ENCODE results near the gene PSME2.
A peak's percentile ranks its signal among the peaks of the same experiment; 100 is the strongest.
"Not testable (repeated sequence)": the region's sequence is repeated elsewhere in the genome, so short reads cannot be mapped to it uniquely, and the experiment has no call there.

Gene PSME2

GRCh38 chr14:24114532-24115421 is 31.6 kb downstream of the PSME2 start, which contains the start of the genes DCAF11 and NRL:
Gene DCAF11, plus strand, starts transcription at chr14:24114777. Its CDS starts 818 bp downstream, at chr14:24115595.
Gene NRL, minus strand, starts transcription at chr14:24114949. Its CDS starts 32,101 bp downstream, at chr14:24082848.
- peak; percentile 97 for DNase-seq (ENCODE audit: low read depth in 2 of 2)

GRCh38 chr14:24113801-24114531 is 32.4 kb downstream of the PSME2 start:
- peak; percentile 74 to 77 for DNase-seq (ENCODE audit: low read depth in 2 of 2)

GRCh38 chr14:24113379-24113800 is 33.0 kb downstream of the PSME2 start:
- no peak for DNase-seq (ENCODE audit: low read depth in 2 of 2)

DNA sequence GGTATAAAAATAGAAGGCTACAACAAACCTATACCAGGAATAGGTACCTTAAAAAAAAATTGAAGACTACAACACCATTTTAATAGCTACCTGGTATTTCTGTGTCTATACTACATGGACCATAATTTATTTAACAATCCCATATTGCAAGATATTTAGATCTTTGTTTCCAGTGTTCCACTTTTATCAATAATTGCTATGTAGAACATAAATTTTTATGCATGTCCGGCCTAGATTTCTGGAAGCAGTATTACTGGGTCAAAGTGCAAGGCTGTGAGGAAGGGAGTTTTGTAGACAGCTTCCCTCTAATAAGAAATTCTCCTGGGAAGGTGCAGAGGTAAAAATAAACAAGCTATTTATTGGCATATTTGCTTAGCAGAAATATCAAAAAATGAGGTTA is 35.9 kb downstream of the PSME2 start:
- DNase-seq (ENCODE audit: low read depth in 2 of 2), result no peak

GRCh38 chr14:24110060-24110459 is 36.4 kb downstream of the PSME2 start:
- DNase-seq (ENCODE audit: low read depth in 2 of 2), result no peak

DNA sequence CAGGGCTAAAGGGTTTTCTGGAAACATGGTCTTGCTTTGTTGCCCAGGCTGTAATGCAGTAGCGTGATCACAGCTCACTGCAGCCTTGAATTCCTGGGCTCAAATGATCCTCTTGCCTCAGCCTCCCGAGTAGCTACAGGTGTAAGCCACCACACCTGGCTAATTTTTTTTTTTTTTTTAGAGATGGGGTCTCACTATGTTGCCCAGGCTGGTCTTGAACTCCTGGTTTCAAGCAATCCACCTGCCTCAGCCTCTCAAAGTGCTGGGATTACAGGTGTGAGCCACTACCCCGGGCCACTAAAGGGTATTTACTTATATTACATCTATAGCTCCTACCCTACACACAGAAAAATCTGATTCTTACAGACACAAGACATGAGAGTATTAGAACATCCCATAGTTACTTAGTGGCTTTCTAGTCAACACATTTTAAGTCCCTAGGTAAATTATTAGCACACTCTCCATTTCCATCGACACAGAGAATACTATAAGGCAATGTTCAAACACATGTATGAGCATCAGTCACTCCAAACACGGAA is 38.0 kb downstream of the PSME2 start:
- no peak for DNase-seq (ENCODE audit: low read depth in 2 of 2)

DNA sequence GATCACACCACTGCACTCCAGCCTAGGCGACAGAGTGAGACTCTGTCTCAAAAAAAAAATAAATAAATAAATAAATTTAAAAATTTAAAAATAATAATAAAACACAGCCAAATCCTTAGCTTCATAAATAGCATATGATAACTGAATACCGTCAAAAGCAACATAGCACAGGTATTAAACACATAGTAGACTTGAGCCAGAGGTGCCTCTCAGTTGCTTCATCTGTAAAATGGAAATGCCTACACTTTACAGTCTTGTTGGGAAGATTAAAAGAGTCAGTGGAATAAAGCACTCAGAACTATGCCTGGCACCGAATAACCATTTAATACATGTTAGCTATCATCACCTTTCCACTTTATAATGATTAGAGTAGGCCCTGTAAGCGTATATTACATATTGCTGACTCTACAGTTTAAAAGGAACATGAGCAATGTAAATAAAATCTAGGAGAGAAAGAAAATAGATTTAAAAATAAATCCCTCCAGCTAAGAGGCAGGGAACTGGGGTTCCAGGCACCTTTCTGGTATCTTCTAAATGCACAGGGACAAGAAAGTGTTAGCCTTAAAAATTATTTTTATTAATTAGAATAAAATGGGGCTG is 39.6 kb downstream of the PSME2 start:
- no peak for DNase-seq (ENCODE audit: low read depth in 2 of 2)

GRCh38 chr14:24105609-24106239 is 40.7 kb downstream of the PSME2 start:
- not testable (repeated sequence) for DNase-seq (ENCODE audit: low read depth in 2 of 2)

DNA sequence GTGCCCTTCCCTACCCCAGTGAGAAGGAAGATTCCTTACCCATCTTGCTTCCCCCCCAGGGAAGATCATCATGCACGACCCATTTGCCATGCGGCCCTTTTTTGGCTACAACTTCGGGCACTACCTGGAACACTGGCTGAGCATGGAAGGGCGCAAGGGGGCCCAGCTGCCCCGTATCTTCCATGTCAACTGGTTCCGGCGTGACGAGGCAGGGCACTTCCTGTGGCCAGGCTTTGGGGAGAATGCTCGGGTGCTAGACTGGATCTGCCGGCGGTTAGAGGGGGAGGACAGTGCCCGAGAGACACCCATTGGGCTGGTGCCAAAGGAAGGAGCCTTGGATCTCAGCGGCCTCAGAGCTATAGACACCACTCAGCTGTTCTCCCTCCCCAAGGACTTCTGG is 43.0 kb downstream of the PSME2 start:
- DNase-seq (ENCODE audit: low read depth in 2 of 2), result no peak

- no peak for DNase-seq (ENCODE audit: low read depth in 2 of 2)
These were observed 43.9 kb downstream of the PSME2 start for GRCh38 chr14:24102357-24103048.

DNA sequence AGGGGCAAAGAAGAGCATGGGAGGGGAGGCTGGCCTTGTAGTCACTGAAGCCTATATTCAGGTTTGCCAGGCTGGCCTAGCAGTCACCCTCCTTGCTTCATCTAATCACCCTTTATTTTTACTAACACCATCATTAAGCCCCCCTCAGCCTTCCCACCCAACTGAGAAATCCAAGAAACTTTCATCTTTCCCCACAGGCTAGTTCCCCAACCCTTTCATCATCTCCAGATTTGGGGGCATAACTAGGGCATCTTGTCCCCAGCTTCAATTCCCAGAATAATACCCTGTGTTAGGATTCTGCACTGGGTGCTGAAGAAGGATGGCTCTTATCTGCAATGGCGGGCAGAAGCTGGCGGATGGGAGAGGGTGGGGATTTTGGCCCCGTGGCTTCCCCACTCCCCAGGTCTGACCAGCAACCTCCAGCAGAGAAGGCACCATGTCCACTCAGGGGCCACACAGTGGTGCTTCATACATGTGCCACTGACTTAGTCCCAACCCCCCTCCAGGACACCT is 45.4 kb downstream of the PSME2 start:
- DNase-seq (ENCODE audit: low read depth in 2 of 2), result no peak

DNA sequence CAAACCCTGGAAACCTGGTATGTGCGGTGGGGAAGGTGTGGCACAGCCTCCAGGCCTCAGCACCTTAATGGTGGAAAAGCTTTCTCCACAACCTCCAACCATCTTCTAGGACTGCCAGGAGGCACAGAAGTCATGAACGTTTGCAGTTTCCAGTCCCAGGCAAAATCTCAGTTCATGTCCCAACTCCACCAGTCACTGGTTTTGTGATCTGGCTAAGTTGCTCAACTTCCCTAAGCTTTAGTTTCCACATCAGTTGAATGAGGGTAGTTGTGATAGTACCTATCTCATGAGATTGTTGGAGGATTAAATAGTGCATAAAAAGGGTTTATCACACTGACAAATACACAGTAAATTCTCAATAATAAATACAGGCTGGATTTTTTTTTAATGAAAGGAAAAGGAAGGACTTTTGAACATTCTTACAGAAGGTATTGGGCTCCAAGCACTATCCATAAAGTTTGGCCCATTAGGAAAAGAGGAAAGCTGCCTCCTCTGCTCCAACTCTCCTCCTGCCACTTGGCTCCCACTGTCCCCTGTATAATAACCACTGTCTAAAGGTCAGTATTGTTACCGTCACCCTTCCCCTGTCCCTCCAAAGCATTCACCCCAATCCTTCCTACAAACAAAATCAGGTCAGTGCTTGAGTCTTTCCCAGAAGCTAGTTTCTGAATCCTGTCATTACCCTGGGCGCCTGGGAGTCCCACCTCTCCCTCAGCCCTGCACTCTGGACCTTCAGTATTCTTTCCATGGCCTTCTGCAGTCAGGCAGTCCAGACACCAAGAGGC is 46.0 kb downstream of the PSME2 start:
- DNase-seq (ENCODE audit: low read depth in 2 of 2), result no peak

DNA sequence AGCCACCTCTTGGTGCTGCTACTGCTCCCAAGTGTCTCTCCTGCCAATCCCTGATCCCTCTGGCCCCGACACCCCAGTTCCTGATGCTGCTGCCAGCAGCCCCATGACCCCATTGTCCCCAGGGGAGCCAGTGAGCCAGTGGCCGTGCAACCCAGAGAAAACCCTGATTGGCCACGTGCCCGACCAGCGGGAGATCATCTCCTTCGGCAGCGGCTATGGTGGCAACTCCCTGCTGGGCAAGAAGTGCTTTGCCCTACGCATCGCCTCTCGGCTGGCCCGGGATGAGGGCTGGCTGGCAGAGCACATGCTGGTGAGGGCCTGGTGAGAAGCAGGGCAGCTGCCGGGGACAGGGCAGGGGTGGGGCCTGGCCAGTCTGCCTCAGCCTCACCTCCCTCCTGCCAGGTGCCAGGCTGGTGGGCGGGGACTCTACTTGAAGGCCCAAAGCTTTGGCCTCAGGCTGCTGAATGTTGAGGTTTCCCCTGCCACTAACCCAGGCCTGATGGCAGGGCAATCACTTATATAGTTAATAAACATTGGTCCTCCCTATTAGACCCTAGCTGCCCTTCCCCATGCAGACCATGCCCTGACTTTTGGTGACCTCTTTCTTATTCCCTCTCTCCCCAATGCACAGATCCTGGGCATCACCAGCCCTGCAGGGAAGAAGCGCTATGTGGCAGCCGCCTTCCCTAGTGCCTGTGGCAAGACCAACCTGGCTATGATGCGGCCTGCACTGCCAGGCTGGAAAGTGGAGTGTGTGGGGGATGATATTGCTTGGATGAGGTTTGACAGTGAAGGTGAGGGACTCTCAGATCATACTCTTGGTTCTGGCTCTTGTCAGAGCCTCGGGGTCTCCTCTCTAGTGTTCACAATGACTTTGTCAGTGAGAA is 47.2 kb downstream of the PSME2 start:
- DNase-seq (ENCODE audit: low read depth in 2 of 2), result no peak

GRCh38 chr14:24098229-24098926 is 48.0 kb downstream of the PSME2 start:
- no peak for DNase-seq (ENCODE audit: low read depth in 2 of 2)

- no peak for DNase-seq (ENCODE audit: low read depth in 2 of 2)
These were observed 49.7 kb downstream of the PSME2 start for GRCh38 chr14:24096545-24097181.

DNA sequence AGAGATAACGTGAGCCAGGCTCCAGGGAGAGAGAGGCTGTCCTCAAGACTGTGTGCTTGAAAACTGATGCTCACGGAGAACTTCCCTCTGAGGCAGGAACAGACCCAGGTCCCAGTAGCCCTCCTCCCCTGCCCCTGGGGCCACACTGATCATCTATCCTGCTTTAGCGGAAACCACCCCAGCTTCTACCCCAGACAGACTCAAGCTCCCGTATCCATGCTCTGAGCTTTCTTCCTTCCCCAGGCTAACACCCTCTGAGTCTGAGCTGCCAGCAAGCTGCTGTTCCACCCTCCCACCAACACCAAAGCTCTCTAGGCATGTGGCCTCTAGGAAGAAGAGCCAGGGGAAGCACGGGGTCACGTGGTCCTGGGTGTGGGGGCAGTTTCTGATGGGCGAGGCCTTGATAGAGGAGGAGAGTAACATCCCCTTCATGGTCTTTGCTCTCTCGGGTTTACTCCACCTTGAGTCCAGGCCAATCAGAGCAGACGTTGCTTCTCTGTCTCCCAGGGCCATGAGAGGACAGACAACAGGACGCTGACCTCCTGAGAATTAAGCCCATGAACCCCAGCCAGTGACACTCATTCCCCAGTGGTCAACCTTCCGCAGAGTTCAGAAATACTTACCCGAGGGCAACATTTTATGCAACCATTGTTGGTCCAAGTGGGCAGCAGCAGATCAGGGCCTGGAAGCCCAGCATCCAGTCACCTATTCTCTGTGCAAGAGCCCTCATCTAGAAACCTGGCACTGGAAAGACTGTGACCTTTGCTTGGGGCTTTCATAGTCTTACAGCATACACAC is 50.9 kb downstream of the PSME2 start:
- DNase-seq (ENCODE audit: low read depth in 2 of 2), result peak; percentile 56 to 70

DNA sequence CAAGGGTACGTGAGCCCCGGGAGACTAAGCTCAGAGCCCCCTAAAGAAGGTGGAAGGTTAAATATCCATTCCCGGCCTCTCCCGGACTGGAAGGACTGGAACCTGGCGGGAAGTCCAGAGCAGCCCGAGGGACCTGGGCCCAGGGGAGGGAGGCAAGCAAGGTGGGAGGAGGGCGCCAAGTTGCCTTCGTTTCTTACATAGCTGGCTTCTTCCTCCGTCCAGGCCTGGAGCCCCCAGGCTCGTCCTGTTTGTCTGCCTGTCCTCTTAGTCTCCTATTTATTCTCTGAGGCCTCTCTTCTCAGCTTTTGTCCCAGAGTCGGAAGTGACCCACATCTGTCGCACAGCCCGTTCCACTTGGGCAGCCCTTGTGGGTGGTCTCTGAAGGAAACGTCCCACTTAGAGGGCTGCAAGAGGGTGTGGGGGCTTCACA is 51.6 kb downstream of the PSME2 start:
- DNase-seq (ENCODE audit: low read depth in 2 of 2), result no peak

Measured in stimulated activated CD8-positive, alpha-beta memory T cell treated with anti-CD3 and anti-CD28 coated beads, Interleukin-2, amount 100 ng/mL, for 48 hours (primary cell).